GM18909 (cell line): Measurements from ENCODE around the gene TREML2.

Experiments
- ATAC-seq: cut with Tn5 transposase; IDR thresholded peaks from one replicate; pipeline ENCODE4 v1.9.1; 2021; ENCODE audit warnings: mild to moderate bottlenecking; ENCODE audit not compliant: unreplicated experiment, poor library complexity

The TREML2 gene

DNA sequence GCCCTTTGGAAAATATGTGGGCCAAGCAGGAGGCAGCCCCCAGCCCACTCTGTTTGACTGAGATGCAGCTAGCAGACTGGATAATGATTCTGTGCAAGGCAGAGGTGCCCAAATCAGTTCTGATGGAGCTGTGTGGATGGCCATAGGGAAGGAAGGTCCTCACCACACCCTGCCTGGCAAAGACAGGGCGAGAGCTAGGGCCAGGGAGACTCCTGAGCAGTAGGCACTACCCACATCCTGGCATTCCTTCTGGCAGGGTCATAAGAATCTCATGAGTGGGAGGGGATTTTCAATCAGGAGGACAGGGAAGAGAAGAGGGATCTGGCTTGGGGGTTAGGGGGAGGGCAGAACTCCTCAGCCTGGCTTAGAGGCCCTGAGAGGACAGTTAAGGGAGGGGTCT lies 19.4 kb downstream of the TREML2 start:
- ATAC-seq: no peak

DNA sequence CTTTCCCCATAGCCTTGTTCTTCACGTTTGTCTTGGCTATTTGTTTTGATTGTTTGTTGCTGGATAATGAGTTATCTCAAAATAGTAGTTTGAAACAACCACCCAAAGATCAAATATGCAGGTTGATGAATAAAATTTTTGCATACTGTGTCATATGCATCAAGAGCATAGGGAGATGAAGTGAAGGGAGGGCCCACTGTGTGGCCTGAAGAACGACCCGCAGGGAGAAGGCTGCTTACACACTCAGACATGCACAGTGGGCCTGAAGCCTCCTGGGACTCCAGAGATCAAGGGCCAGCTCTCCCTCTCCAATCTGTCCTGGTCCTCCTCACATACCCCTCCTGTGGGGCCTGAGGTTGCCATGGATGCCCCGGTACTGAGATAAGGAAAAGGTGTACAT lies 21.8 kb downstream of the TREML2 start:
- ATAC-seq: no peak

DNA sequence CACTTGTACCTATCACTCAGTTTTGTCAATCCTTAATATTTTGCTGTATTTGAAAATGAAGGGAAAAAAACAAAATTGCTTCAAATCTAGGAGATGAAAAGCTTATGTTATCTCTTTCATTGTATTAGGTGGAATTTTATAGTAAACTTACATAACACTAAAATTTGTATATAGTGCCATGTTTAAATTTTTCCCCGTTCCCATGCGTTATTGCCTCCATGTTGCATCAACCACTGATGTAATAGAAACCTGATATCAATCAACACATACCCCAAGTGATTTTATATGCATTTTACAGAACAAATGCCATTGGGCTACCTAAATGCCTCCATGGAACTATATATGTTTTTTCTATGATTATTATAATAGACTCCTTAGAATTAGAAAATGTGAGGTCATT lies 23.3 kb downstream of the TREML2 start:
- ATAC-seq: no peak

DNA sequence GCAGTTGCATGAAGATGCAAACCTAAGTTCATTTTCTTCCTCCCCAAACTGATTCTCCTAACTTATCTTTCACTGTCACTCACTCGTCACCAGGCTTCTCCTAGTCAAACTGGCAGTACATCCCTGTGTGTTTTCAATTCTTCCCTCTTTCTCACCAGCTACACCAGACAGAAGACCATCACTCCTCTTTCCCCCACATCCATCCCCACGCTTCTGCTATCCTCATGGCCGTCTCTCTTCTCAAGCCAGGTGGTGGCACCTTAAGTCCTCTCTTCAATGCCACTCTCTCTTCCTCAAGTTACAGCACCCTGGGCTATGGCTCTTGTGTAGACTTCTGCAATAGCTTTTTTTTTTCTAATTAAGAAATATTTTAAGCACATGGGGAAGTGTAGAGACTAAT lies 23.7 kb downstream of the TREML2 start:
- ATAC-seq: no peak

GRCh38 chr6:41176189-41176588 lies 24.8 kb downstream of the TREML2 start:
- no peak for ATAC-seq

- ATAC-seq: no peak
Observed at GRCh38 chr6:41175084-41175483, 25.9 kb downstream of the TREML2 start.

- no peak for ATAC-seq
Observed at GRCh38 chr6:41174610-41175009, 26.3 kb downstream of the TREML2 start.

GRCh38 chr6:41171908-41172307 lies 29.0 kb downstream of the TREML2 start:
- no peak for ATAC-seq

- ATAC-seq: no peak
Observed at GRCh38 chr6:41170547-41171160, 30.3 kb downstream of the TREML2 start.

GRCh38 chr6:41167173-41167963 lies 33.6 kb downstream of the TREML2 start:
- no peak for ATAC-seq

DNA sequence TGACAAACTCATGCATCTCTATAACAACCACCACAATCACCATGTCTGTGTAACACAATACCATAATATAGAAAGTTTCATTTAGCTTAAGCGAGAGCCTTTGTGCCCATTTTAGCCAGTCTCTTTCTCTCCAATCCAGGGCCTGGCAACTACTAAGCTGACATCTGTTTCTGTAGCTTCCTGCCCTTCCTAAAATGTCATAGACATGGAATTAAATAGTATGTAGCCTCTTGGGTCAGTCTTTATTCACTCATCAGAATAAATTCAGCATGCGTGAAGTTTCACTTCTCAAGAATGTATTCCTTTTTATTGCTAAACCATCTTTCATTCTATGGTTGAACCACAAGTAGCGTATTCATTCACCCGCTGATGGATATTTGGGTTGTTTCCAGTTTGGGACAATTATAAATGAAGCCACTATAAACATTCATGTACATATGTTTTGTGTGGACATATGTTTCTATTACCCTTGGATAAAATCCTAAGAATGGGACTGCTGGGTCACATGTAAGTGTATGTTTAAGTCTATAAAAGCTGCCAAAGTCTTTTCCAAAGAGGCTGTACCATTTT lies 36.3 kb downstream of the TREML2 start:
- no peak for ATAC-seq

GRCh38 chr6:41163419-41163717 lies 37.6 kb downstream of the TREML2 start:
- no peak for ATAC-seq

- ATAC-seq: no peak
Observed at GRCh38 chr6:41162687-41163418, 38.1 kb downstream of the TREML2 start, which contains the start of gene TREM2. Gene TREM2 (minus strand): TSS chr6:41163116. CDS start chr6:41163082, 34 bp downstream.

DNA sequence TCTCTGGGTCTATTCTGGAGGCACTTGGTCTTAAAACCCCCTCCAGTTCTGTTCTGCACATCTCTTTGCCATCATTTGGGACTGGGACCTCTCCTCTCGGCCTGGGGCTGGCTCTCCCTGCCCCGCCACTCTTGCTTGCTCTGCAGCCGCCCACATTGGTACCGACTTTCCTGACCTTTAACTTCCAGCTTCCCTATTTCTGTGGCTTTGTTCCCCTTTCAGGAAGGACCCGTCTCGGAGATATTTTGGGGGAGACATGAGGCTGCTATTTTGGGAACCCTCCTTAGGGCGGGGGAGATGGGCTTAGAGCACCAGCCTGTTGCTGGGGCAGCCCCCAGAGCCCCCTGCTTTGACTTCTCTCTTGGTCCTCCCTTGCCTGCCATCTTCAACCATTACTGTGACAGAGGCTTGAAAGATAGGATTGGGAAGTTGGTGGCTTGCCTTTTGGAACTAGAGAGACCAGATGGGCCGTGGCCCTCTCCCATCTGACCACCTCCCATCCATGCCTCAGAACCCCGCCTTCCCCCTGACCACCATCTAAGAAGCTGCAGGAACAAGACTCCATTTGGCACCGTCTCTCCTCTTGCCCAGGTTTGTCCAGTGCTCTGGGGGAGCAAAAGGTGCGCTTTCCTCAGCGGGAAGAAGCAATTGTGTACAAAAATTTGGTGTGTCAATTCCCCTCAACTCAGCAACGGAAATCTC lies 38.9 kb downstream of the TREML2 start:
- ATAC-seq: no peak

GRCh38 chr6:41161380-41161779 lies 39.6 kb downstream of the TREML2 start:
- no peak for ATAC-seq

DNA sequence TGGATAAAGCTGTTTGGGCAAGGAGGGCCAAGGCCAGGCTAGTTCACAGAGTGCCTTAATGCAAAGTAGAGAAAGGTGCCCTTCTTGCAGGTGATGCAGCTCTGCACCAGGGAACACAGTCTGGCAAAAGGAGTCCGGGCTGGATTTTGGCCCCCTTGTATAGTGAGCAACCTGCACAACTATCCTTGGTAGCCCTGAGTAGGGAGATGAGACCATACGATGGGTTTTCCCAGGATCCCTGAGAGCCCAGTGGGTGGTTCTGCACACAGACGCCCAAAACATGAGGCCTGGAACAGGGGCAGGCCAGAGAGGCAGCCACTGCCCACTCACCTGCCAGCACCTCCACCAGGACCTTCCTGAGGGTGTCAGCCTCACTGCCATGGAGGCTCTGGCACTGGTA lies 40.0 kb downstream of the TREML2 start:
- no peak for ATAC-seq

- no peak for ATAC-seq
Observed at GRCh38 chr6:41159415-41160082, 41.4 kb downstream of the TREML2 start.

GRCh38 chr6:41157323-41157722 lies 43.6 kb downstream of the TREML2 start:
- no peak for ATAC-seq

GRCh38 chr6:41156771-41157170 lies 44.2 kb downstream of the TREML2 start:
- no peak for ATAC-seq

GRCh38 chr6:41156001-41156400 lies 44.9 kb downstream of the TREML2 start:
- ATAC-seq: no peak
